ENCODE measurements around the gene REXO4. TPM values are rescaled to one million over a fixed set of nuclear protein-coding genes. Genes with fewer than 3 reads are reported as not detected.

REXO4 gene
- total RNA-seq (2022; extraction: Qiagen RNA extraction; ENCODE audit: low read depth), result 29.9 to 37.9 TPM (median 32.5 TPM) in 5 replicates

GRCh38 chr9:133417541-133418461, at the start of gene REXO4:
Gene REXO4 (minus strand): TSS chr9:133418010. CDS start chr9:133417844, 166 bp downstream.

DNA sequence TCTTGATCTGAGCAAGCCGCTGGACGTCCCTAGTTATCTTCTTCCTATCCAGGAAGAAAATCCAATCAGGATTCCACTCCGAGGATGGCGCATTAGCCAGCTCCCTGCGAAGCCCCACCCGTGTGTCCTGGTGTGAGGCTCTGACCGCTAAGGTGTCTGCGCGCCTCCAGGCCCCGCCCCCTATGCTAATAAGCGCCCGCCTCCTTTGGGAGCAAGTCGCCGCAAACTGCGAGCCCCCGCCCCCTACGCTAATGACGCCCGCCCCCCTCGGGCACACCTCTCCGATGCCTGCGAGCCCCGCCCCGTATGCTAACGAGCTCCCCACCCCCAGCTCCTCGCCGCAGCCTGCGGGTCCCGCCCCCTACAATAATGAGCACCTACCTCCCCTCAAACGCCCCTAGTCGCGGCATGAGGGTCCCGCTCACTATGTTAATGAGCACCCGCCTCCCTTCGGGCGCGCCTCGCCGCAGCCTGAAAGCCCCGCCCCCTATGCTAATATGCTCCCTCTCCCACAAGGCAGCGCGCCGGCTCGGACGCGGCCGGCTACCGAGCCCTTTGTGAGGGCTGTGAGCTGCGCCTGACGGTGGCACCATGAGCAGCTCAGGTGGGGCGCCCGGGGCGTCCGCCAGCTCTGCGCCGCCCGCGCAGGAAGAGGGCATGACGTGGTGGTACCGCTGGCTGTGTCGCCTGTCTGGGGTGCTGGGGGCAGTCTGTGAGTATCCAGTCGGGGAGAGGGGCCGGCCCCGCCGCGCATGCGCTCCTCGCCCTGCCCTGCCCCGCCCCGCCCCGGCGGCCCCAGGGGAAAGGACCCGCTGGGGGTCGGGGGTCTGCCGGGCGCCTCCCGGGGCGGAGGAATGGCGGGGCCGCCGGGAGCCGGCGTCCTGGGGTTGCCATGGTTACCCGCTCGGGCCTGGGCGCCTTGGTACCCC, 41.9 kb upstream of the REXO4 start, which contains the start of gene CACFD1:
Gene CACFD1, plus strand, starts transcription at position 503 of the 929 bp plus-strand sequence. Its CDS starts 89 bp downstream, at position 592.

DNA sequence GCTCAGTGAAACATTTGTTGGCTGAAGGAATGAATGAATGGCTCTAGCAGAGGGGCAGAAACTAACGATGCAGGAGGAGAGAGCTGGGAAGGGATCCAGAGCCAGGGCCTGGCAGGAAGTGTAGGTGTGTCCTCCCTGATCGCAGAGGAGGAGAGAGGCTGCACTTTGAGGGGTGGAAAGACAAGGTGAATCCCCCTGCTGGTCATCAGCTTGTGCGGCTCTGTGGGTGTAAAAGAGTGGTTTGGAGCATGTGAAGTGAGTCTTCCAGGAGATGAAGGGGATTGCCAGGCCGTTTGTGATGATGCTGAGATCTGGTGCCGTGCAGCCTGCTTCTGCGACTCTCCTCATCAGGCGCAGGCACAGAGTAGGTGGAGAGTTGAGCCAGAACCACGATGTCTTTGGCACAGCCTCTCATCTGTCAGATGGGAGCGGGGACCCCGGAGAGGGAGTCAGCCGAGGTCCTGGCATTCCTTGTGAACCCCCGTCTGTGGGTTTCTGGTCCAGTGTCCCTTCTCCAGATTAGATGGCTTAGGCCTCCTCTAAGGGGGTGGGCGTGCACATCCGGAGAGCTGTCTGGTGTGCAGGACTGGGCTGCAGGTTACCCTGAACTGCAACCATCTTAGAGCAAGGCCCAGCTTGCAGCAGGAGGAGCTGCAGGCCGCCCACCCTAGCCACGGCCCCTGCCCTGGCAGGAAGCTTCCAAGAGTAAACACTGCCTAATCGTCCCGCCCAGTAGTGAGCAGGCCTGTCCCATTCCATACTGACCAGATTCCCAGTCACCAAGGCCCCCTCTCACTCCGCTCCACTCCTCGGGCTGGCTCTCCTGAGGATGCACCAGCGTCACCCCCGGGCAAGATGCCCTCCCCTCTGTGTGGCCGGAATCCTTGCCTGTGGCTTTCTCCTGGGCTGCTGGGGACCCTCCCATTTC, 4.1 kb upstream of the REXO4 start, which contains the start of gene ADAMTS13:
Gene ADAMTS13, plus strand, starts transcription at position 753 of the 928 bp plus-strand sequence. Its CDS starts 77 bp downstream, at position 830.

DNA sequence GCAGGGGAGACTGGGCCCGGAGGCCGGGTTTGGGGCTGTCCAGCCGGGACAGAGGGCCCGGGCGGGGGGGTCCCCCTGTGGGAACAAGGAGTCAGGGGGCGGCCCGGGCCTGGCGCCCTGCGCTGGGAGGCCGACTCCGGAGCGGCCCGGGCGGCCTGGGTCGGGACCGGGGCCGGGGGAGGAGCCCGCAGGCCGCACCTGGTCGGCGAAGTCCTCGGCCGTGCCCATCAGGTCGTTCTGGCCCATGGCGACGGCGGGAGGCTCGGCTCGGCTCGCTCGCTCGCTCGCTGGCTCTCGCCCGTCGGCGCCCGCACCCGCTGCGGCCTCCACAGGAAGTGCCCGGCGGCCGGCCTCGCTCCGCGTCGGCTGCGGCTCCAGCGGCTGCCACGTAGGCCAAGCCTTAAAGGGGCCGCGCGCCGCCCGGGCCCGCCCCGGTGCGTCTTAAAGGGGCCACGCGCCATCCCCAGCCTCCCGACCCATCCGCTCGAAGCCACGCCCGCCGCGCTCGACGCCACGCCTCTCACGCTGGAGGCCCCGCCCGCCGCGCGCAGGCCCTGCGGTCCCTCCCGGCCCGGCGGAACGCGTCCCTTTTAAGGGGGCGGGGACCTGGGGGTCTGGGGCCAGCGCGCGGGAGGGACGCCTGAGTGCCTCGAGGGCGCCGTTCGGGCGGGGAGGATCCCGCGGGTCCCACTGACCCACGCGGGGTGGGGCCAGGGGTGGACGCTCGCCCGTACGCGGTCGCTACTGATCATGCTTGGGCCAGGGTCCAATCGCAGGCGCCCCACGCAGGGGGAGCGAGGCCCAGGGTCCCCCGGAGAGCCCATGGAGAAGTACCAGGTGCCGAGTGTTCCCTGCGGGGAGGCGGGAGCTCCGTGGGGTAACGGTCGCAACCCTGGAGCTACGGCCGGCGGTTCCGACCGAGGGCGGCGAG, 41.8 kb downstream of the REXO4 start, which contains the start of the genes STKLD1 and SURF4:
Gene STKLD1, plus strand, starts transcription at position 643 of the 931 bp plus-strand sequence. Its CDS starts 108 bp downstream, at position 751.
Gene SURF4, minus strand, starts transcription at position 337 of the 931 bp plus-strand sequence. Its CDS starts 91 bp downstream, at position 246.

DNA sequence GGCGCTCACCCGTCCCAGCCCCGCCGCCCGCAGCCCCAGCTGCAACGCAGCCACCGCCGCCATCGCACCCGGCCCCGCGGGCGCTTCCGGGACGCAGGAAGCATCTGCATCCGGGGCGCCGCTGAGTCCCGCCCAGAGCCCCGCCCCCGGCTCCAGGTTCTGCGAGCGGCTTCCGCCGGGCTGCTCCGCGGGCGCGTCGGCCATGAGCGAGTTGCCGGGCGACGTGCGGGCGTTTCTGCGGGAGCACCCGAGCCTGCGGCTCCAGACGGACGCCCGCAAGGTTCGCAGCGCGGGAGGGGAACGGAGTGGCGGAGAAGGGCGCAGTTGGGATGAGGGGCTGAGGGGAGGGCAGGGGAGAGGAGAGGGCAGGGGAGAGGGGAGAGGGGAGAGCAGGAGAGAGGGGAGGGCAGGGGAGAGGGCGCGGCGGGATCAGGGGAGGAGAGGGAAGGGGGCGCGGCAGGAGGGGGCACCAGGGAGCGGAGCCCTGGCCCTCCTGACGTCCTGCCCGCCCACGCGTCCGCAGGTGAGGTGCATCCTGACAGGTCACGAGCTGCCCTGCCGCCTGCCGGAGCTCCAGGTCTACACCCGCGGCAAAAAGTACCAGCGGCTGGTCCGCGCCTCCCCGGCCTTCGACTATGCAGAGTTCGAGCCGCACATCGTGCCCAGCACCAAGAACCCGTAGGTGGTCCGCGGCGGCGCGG, 61.3 kb downstream of the REXO4 start, which contains the start of the genes SURF1 and SURF2:
Gene SURF1, minus strand, starts transcription at position 97 of the 701 bp plus-strand sequence. Its CDS starts 34 bp downstream, at position 63.
Gene SURF2, plus strand, starts transcription at position 160 of the 701 bp plus-strand sequence. Its CDS starts 43 bp downstream, at position 203.

Other genes with a start within 250 kb of the REXO4 start
- gene OBP2B, start 208.8 kb downstream of the REXO4 start, total RNA-seq (2022; extraction: Qiagen RNA extraction; ENCODE audit: low read depth), result not detected in 5 replicates
- not detected in 5 replicates for gene ABO, start 142.8 kb downstream of the REXO4 start, total RNA-seq (2022; extraction: Qiagen RNA extraction; ENCODE audit: low read depth)
- 19.9 to 29.3 TPM (median 24.0 TPM) in 5 replicates for gene SURF6, start 81.8 kb downstream of the REXO4 start, total RNA-seq (2022; extraction: Qiagen RNA extraction; ENCODE audit: low read depth)
- gene MED22, start 69.9 kb downstream of the REXO4 start, total RNA-seq (2022; extraction: Qiagen RNA extraction; ENCODE audit: low read depth), result 21.0 to 32.2 TPM (median 30.2 TPM) in 5 replicates
- gene RPL7A, start 69.8 kb downstream of the REXO4 start, total RNA-seq (2022; extraction: Qiagen RNA extraction; ENCODE audit: low read depth), result 3,291 to 3,531 TPM (median 3,341 TPM) in 5 replicates
- gene SURF1, start 61.5 kb downstream of the REXO4 start, total RNA-seq (2022; extraction: Qiagen RNA extraction; ENCODE audit: low read depth), result 37.9 to 50.3 TPM (median 43.3 TPM) in 5 replicates
- 36.7 to 54.8 TPM (median 45.8 TPM) in 5 replicates for gene SURF2, start 61.5 kb downstream of the REXO4 start, total RNA-seq (2022; extraction: Qiagen RNA extraction; ENCODE audit: low read depth)
- gene SURF4, start 42.0 kb downstream of the REXO4 start, total RNA-seq (2022; extraction: Qiagen RNA extraction; ENCODE audit: low read depth), result 173 to 210 TPM (median 201 TPM) in 5 replicates
- 0.53 to 1.2 TPM (median 0.68 TPM) in 5 replicates for gene STKLD1, start 41.6 kb downstream of the REXO4 start, total RNA-seq (2022; extraction: Qiagen RNA extraction; ENCODE audit: low read depth)
- gene ADAMTS13, start 4.4 kb upstream of the REXO4 start, total RNA-seq (2022; extraction: Qiagen RNA extraction; ENCODE audit: low read depth), result 0.37 to 1.1 TPM (median 0.52 TPM) in 5 replicates
- 3.0 to 4.5 TPM (median 4.3 TPM) in 5 replicates for gene CACFD1, start 42.0 kb upstream of the REXO4 start, total RNA-seq (2022; extraction: Qiagen RNA extraction; ENCODE audit: low read depth)
- 13.5 to 21.5 TPM (median 19.5 TPM) in 5 replicates for gene SLC2A6, start 61.1 kb upstream of the REXO4 start, total RNA-seq (2022; extraction: Qiagen RNA extraction; ENCODE audit: low read depth)
- gene MYMK, start 106.9 kb upstream of the REXO4 start, total RNA-seq (2022; extraction: Qiagen RNA extraction; ENCODE audit: low read depth), result not detected in 5 replicates
- gene ADAMTSL2, start 116.7 kb upstream of the REXO4 start, total RNA-seq (2022; extraction: Qiagen RNA extraction; ENCODE audit: low read depth), result 0.03 TPM in 1 of 5 replicates, not detected in the others
- not detected in 5 replicates for gene FAM163B, start 191.4 kb upstream of the REXO4 start, total RNA-seq (2022; extraction: Qiagen RNA extraction; ENCODE audit: low read depth)
- not detected in 5 replicates for gene DBH, start 218.4 kb upstream of the REXO4 start, total RNA-seq (2022; extraction: Qiagen RNA extraction; ENCODE audit: low read depth)

All from A549 treated with GW870086 at 1 μM for 4 hours (cell line).